Natural killer cell (primary cell): Measurements from ENCODE around the gene TRAP1. TPM values are rescaled to one million over a fixed set of nuclear protein-coding genes. Genes with fewer than 3 reads are reported as not detected.

Experiments
- ATAC-seq, 3 donors: fragments of 150-1000 bp in 2 of 3; fragments of 200-7000 bp in 1 of 3; cut with Tn5 transposase; 1 replicate in 1 of 3; 2 replicates in 2 of 3; pipeline ENCODE4 v1.10.0; 2021; ENCODE audit warnings: mild to moderate bottlenecking in 2 of 3, moderate library complexity in 2 of 3
- DNase-seq, 2 donors: peaks; one replicate each; pipeline versions ENCODE4 v3.0.0 to v3.0.0-alpha.2; 2013 to 2021; ENCODE audit warnings: mixed read lengths in 1 of 2
- H3K27ac ChIP-seq: one replicate; pipeline ENCODE4 v1.5.1; 2013; ENCODE audit warnings: mild to moderate bottlenecking, low read length
- H3K27me3 ChIP-seq: one replicate; pipeline ENCODE4 v1.6.1; 2013; ENCODE audit warnings: low read length; ENCODE audit not compliant: control insufficient read depth, insufficient read depth
- H3K36me3 ChIP-seq: one replicate; pipeline ENCODE4 v1.6.1; 2013; ENCODE audit warnings: low read length; ENCODE audit not compliant: control insufficient read depth, insufficient read depth
- H3K4me1 ChIP-seq: one replicate; pipeline ENCODE4 v1.6.1; 2013; ENCODE audit warnings: low read length; ENCODE audit not compliant: control insufficient read depth, insufficient read depth
- H3K4me3 ChIP-seq: one replicate; pipeline ENCODE4 v1.5.1; 2013; ENCODE audit warnings: low read length
- H3K9me3 ChIP-seq: one replicate; pipeline ENCODE4 v1.6.1; 2013; ENCODE audit warnings: low read length; ENCODE audit not compliant: control insufficient read depth, insufficient read depth
- H3K27ac Mint-ChIP-seq, 2 donors: one replicate each; pipeline ENCODE4 v1.8.0; 2022; ENCODE audit warnings: mild to moderate bottlenecking in 2 of 2, mixed read lengths in 2 of 2, moderate library complexity in 1 of 2
- H3K27me3 Mint-ChIP-seq, 2 donors: one replicate each; pipeline ENCODE4 v1.8.0; 2022; ENCODE audit warnings: low read depth in 2 of 2, mixed read lengths in 2 of 2
- H3K36me3 Mint-ChIP-seq: one replicate; pipeline ENCODE4 v1.8.0; 2022; ENCODE audit warnings: mixed read lengths
- H3K4me1 Mint-ChIP-seq, 2 donors: one replicate each; pipeline ENCODE4 v1.8.0; 2022; ENCODE audit warnings: mixed read lengths in 2 of 2
- H3K4me3 Mint-ChIP-seq: one replicate; pipeline ENCODE4 v1.8.0; 2022; ENCODE audit warnings: mild to moderate bottlenecking, moderate library complexity, mixed read lengths
- H3K9me3 Mint-ChIP-seq, 2 donors: one replicate each; pipeline ENCODE4 v1.8.0; 2022; ENCODE audit warnings: mixed read lengths in 2 of 2
- CTCF ChIP-seq: fragments of 200-600 bp; IDR thresholded peaks from one replicate; pipeline ENCODE4 v1.8.0; 2022; ENCODE audit warnings: antibody characterized with exemption
- WGBS: methylation state at CpG from one replicate; pipeline ENCODE4 v1.1.7; 2013; ENCODE audit warnings: missing lambda C conversion rate; ENCODE audit not compliant: insufficient coverage; 5-methylcytosine and 5-hydroxymethylcytosine counted together
- intact Hi-C: fragments of 100-400 bp; cut with micrococcal nuclease; formaldehyde crosslinking; loops from one replicate; pipeline ENCODE4 v1.14.2; 2022
- total RNA-seq, 4 donors: library from RNA; stranded (reverse); fragments of 120-200 nt in 1 of 4; gene quantifications; one replicate each; pipeline versions ENCODE4 v1.2.3 to v1.2.4, GENCODE V29; 2013 to 2022

The TRAP1 gene
- total RNA-seq, 3 donors from 2014 or later (not counting 1 experiment from before 2014, with no cell fraction given): 33.7 to 56.7 (median 54.6) TPM

GRCh38 chr16:3730161-3731125, 13.1 kb upstream of the TRAP1 start:
- Mint-ChIP-seq H3K27me3 (no peaks in the 10 kb centered on the region), H3K36me3 (peaks cover 10% of the 10 kb centered on the region), H3K27ac (peak overlapping the region in 1 of 2 donors; percentile 41), H3K9me3 (no peaks in the 10 kb centered on the region), H3K4me3 (no peak overlapping the region), H3K4me1 (peaks cover 0 to 4% of the 10 kb centered on the region in 2 donors)
- Histone ChIP-seq H3K27ac (no peak overlapping the region), H3K4me3 (no peak overlapping the region), H3K4me1 (no peaks in the 10 kb centered on the region), H3K9me3 (no peaks in the 10 kb centered on the region), H3K27me3 (no peaks in the 10 kb centered on the region), H3K36me3 (peaks cover 69% of the 10 kb centered on the region)
- ATAC-seq (no peak), DNase-seq (no peak)
- intact Hi-C loops: no loop called here
- 98% methylated on average over 24 of the region's 24 CpGs for WGBS
- no peak for TF ChIP-seq CTCF

- Mint-ChIP-seq H3K36me3 (peaks cover 10% of the 10 kb centered on the region), H3K4me3 (no peak overlapping the region), H3K4me1 (peaks cover 0 to 4% of the 10 kb centered on the region in 2 donors), H3K9me3 (no peaks in the 10 kb centered on the region), H3K27me3 (no peaks in the 10 kb centered on the region), H3K27ac (peak overlapping the region in 1 of 2 donors; percentile 41)
- no peaks in the 10 kb centered on the region for H3K27me3 ChIP-seq
- peaks cover 59% of the 10 kb centered on the region for H3K36me3 ChIP-seq
- peak in 1 of 3 donors; percentile 18 for ATAC-seq
- no peak for TF ChIP-seq CTCF
- no peaks in the 10 kb centered on the region for H3K9me3 ChIP-seq
- peak in 1 of 2 donors; percentile 1 for DNase-seq
- H3K4me1 ChIP-seq: no peaks in the 10 kb centered on the region
- intact Hi-C loops: no loop called here
- no peak overlapping the region for H3K4me3 ChIP-seq
- 97% methylated on average over 49 of the region's 49 CpGs for WGBS
- no peak overlapping the region for H3K27ac ChIP-seq
These were observed 12.1 kb upstream of the TRAP1 start for GRCh38 chr16:3729161-3730112.

GRCh38 chr16:3728424-3729160, 11.3 kb upstream of the TRAP1 start:
- no peak for TF ChIP-seq CTCF
- Histone ChIP-seq H3K36me3 (peaks cover 52% of the 10 kb centered on the region), H3K9me3 (no peaks in the 10 kb centered on the region), H3K27me3 (no peaks in the 10 kb centered on the region), H3K4me1 (no peaks in the 10 kb centered on the region), H3K27ac (no peak overlapping the region), H3K4me3 (no peak overlapping the region)
- WGBS: 98% methylated on average over 31 of the region's 31 CpGs
- no peaks in the 10 kb centered on the region for H3K27me3 Mint-ChIP-seq
- H3K36me3 Mint-ChIP-seq: peaks cover 10% of the 10 kb centered on the region
- H3K9me3 Mint-ChIP-seq: no peaks in the 10 kb centered on the region
- H3K27ac Mint-ChIP-seq: no peak overlapping the region
- no peak for ATAC-seq
- H3K4me1 Mint-ChIP-seq: peaks cover 0 to 4% of the 10 kb centered on the region in 2 donors
- DNase-seq: no peak
- intact Hi-C loops: no loop called here
- no peak overlapping the region for H3K4me3 Mint-ChIP-seq
